Activated naive CD4-positive, alpha-beta T cell treated with anti-CD3 and anti-CD28 coated beads, Interleukin-2, amount 50 U/mL, for 24 hours (primary cell): ENCODE results near the gene RNMT.

Experiments used
- H3K27ac Mint-ChIP-seq: one replicate; pipeline ENCODE4 v1.8.0; 2021; ENCODE audit warnings: mild to moderate bottlenecking, mixed read lengths
- H3K27me3 Mint-ChIP-seq: one replicate; pipeline ENCODE4 v1.8.0; 2021; ENCODE audit warnings: mixed read lengths
- H3K36me3 Mint-ChIP-seq: one replicate; pipeline ENCODE4 v1.8.0; 2021; ENCODE audit warnings: mixed read lengths
- H3K4me1 Mint-ChIP-seq: one replicate; pipeline ENCODE4 v1.8.0; 2021; ENCODE audit warnings: mixed read lengths
- H3K4me3 Mint-ChIP-seq: one replicate; pipeline ENCODE4 v1.8.0; 2021; ENCODE audit warnings: mild to moderate bottlenecking, mixed read lengths
- H3K9me3 Mint-ChIP-seq: one replicate; pipeline ENCODE4 v1.8.0; 2021; ENCODE audit warnings: mixed read lengths

RNMT gene

GRCh38 chr18:13791181-13791580 lies 64.7 kb downstream of the RNMT start:
- H3K27ac Mint-ChIP-seq = no peak overlapping the region
- H3K4me1 Mint-ChIP-seq = no peaks in the 10 kb centered on the region
- no peaks in the 10 kb centered on the region for H3K36me3 Mint-ChIP-seq
- no peaks in the 10 kb centered on the region for H3K9me3 Mint-ChIP-seq
- H3K27me3 Mint-ChIP-seq = peaks cover 5% of the 10 kb centered on the region
- H3K4me3 Mint-ChIP-seq = no peak overlapping the region

- H3K27me3 Mint-ChIP-seq = peaks cover 7% of the 10 kb centered on the region
- H3K27ac Mint-ChIP-seq = no peak overlapping the region
- H3K9me3 Mint-ChIP-seq = no peaks in the 10 kb centered on the region
- H3K36me3 Mint-ChIP-seq = no peaks in the 10 kb centered on the region
- no peaks in the 10 kb centered on the region for H3K4me1 Mint-ChIP-seq
- no peak overlapping the region for H3K4me3 Mint-ChIP-seq
Measured at GRCh38 chr18:13793819-13794218, 67.3 kb downstream of the RNMT start.

- Mint-ChIP-seq H3K9me3 (no peaks in the 10 kb centered on the region), H3K27ac (no peak overlapping the region), H3K36me3 (no peaks in the 10 kb centered on the region), H3K4me3 (no peak overlapping the region), H3K27me3 (peaks cover 15% of the 10 kb centered on the region), H3K4me1 (peaks cover 5% of the 10 kb centered on the region)
Measured at GRCh38 chr18:13796515-13796914, 70.0 kb downstream of the RNMT start.

- Mint-ChIP-seq H3K27ac (no peak overlapping the region), H3K36me3 (no peaks in the 10 kb centered on the region), H3K9me3 (no peaks in the 10 kb centered on the region), H3K4me3 (no peak overlapping the region), H3K27me3 (peaks cover 17% of the 10 kb centered on the region), H3K4me1 (peaks cover 5% of the 10 kb centered on the region)
Measured at GRCh38 chr18:13797157-13797611, 70.7 kb downstream of the RNMT start.

GRCh38 chr18:13799396-13799795 lies 72.9 kb downstream of the RNMT start:
- H3K4me3 Mint-ChIP-seq = no peak overlapping the region
- H3K27ac Mint-ChIP-seq = no peak overlapping the region
- H3K27me3 Mint-ChIP-seq = peaks cover 27% of the 10 kb centered on the region
- no peaks in the 10 kb centered on the region for H3K36me3 Mint-ChIP-seq
- no peaks in the 10 kb centered on the region for H3K9me3 Mint-ChIP-seq
- peaks cover 5% of the 10 kb centered on the region for H3K4me1 Mint-ChIP-seq

GRCh38 chr18:13800505-13801259 lies 74.2 kb downstream of the RNMT start:
- H3K27ac Mint-ChIP-seq = no peak overlapping the region
- peaks cover 5% of the 10 kb centered on the region for H3K4me1 Mint-ChIP-seq
- H3K4me3 Mint-ChIP-seq = peak overlapping the region; percentile 47
- no peaks in the 10 kb centered on the region for H3K36me3 Mint-ChIP-seq
- peaks cover 38% of the 10 kb centered on the region for H3K27me3 Mint-ChIP-seq
- no peaks in the 10 kb centered on the region for H3K9me3 Mint-ChIP-seq

- no peaks in the 10 kb centered on the region for H3K9me3 Mint-ChIP-seq
- no peaks in the 10 kb centered on the region for H3K36me3 Mint-ChIP-seq
- H3K27ac Mint-ChIP-seq = no peak overlapping the region
- H3K4me3 Mint-ChIP-seq = peak overlapping the region; percentile 47
- H3K4me1 Mint-ChIP-seq = peaks cover 5% of the 10 kb centered on the region
- peaks cover 40% of the 10 kb centered on the region for H3K27me3 Mint-ChIP-seq
Measured at GRCh38 chr18:13801260-13801601, 74.8 kb downstream of the RNMT start.

GRCh38 chr18:13804305-13804704 lies 77.8 kb downstream of the RNMT start:
- Mint-ChIP-seq H3K4me3 (no peak overlapping the region), H3K4me1 (peaks cover 5% of the 10 kb centered on the region), H3K27me3 (peaks cover 37% of the 10 kb centered on the region), H3K36me3 (no peaks in the 10 kb centered on the region), H3K9me3 (no peaks in the 10 kb centered on the region), H3K27ac (no peak overlapping the region)

- no peak overlapping the region for H3K27ac Mint-ChIP-seq
- H3K4me3 Mint-ChIP-seq = no peak overlapping the region
- no peaks in the 10 kb centered on the region for H3K36me3 Mint-ChIP-seq
- H3K27me3 Mint-ChIP-seq = peaks cover 21% of the 10 kb centered on the region
- H3K9me3 Mint-ChIP-seq = no peaks in the 10 kb centered on the region
- H3K4me1 Mint-ChIP-seq = peaks cover 2% of the 10 kb centered on the region
Measured at GRCh38 chr18:13808294-13809042, 82.0 kb downstream of the RNMT start.

- H3K36me3 Mint-ChIP-seq = no peaks in the 10 kb centered on the region
- H3K27ac Mint-ChIP-seq = no peak overlapping the region
- H3K27me3 Mint-ChIP-seq = peaks cover 19% of the 10 kb centered on the region
- H3K4me3 Mint-ChIP-seq = no peak overlapping the region
- H3K9me3 Mint-ChIP-seq = no peaks in the 10 kb centered on the region
- peaks cover 3% of the 10 kb centered on the region for H3K4me1 Mint-ChIP-seq
Measured at GRCh38 chr18:13809043-13809430, 82.6 kb downstream of the RNMT start.

- Mint-ChIP-seq H3K9me3 (no peaks in the 10 kb centered on the region), H3K27me3 (peaks cover 14% of the 10 kb centered on the region), H3K36me3 (no peaks in the 10 kb centered on the region), H3K4me3 (no peak overlapping the region), H3K4me1 (peaks cover 3% of the 10 kb centered on the region), H3K27ac (no peak overlapping the region)
Measured at GRCh38 chr18:13809531-13810255, 83.2 kb downstream of the RNMT start.

- Mint-ChIP-seq H3K9me3 (no peaks in the 10 kb centered on the region), H3K27ac (no peak overlapping the region), H3K27me3 (peaks cover 4% of the 10 kb centered on the region), H3K4me3 (no peak overlapping the region), H3K4me1 (peaks cover 3% of the 10 kb centered on the region), H3K36me3 (no peaks in the 10 kb centered on the region)
Measured at GRCh38 chr18:13810950-13811485, 84.5 kb downstream of the RNMT start.

- Mint-ChIP-seq H3K9me3 (no peaks in the 10 kb centered on the region), H3K27ac (no peak overlapping the region), H3K27me3 (no peaks in the 10 kb centered on the region)
Measured at GRCh38 chr18:13811993-13812392, 85.5 kb downstream of the RNMT start.

GRCh38 chr18:13813271-13813849 lies 86.9 kb downstream of the RNMT start:
- H3K27ac Mint-ChIP-seq = no peak overlapping the region
- H3K36me3 Mint-ChIP-seq = no peaks in the 10 kb centered on the region
- H3K4me1 Mint-ChIP-seq = peaks cover 3% of the 10 kb centered on the region
- H3K4me3 Mint-ChIP-seq = no peak overlapping the region
- no peaks in the 10 kb centered on the region for H3K27me3 Mint-ChIP-seq
- H3K9me3 Mint-ChIP-seq = no peaks in the 10 kb centered on the region

More at GRCh38 chr18:13811993-13812392, 85.5 kb downstream of the RNMT start:
- no peaks in the 10 kb centered on the region for H3K36me3 Mint-ChIP-seq
- peaks cover 3% of the 10 kb centered on the region for H3K4me1 Mint-ChIP-seq
- no peak overlapping the region for H3K4me3 Mint-ChIP-seq
